Astrocyte of the hippocampus (primary cell): ENCODE data around the gene RC3H2.

ENCODE experiments used
- DNase-seq: peaks from one replicate; pipeline ENCODE4 v3.0.0; 2011; ENCODE audit warnings: low read depth, low spot score

Gene RC3H2

DNA sequence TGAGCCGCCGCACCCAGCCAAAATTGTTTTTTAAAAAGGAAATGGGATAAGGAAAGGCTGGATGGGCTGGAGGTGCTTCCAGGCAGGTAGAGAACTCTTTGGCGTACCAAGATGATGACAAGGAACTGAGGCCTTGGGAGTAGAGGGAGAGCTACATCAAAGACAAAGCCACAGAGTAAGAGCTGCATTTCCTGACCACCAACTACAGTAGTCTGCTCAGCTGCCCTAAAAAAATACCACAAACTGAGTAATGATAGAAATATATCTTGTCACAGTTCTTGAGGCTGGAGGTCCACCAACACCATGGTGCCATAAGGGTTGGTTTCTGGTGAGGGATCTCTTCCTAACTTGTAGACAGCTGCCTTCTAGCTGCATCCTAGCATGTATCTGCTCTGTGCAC, 97.0 kb downstream of the RC3H2 start:
- no peak for DNase-seq

DNA sequence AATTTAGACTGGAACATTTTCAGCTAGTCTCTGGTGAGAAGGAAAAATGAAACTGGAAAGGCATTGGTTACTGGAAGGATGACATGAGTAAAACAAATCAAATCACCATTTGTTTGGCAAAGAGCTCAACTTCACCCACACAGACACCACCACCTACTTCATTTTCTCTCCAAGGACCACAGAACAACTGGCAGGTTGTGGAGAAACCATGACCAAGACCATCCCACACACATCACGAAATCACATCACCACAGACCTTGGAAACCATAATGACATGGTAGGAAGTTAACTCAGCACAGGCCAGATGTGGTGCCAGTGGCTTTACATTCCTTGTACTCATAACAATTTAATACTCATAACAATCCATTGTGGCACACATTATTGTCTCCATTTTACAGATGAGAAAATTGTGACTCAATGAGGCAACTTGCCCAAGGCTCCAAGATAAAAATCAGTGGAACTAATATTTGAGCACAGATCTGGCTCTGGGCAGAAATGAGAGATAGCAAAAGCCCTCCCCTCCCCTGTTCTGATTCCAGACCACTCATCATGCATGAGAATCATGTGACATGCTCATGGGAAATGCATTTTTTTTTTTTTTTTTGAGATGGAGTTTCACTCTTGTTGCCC, 97.8 kb downstream of the RC3H2 start:
- DNase-seq, result no peak

DNA sequence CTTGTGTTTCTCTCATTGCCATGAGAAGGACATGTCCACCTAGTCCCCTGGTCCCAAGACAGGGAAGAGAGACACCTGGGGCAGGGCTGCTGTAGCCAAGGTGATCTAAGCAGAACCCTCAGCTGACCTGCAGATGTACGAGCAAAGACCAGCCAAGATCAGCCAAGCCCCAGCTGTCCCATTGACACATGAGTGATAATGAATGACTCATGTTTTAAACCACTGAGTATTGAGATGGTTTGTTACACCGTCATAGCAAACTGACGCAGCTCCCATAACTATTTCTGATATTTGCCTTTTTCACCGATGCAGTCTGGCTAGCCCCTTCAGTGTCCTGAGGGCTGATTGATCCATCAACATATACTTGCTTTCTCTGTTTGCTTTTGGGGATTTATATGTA, 98.5 kb downstream of the RC3H2 start:
- no peak for DNase-seq

DNA sequence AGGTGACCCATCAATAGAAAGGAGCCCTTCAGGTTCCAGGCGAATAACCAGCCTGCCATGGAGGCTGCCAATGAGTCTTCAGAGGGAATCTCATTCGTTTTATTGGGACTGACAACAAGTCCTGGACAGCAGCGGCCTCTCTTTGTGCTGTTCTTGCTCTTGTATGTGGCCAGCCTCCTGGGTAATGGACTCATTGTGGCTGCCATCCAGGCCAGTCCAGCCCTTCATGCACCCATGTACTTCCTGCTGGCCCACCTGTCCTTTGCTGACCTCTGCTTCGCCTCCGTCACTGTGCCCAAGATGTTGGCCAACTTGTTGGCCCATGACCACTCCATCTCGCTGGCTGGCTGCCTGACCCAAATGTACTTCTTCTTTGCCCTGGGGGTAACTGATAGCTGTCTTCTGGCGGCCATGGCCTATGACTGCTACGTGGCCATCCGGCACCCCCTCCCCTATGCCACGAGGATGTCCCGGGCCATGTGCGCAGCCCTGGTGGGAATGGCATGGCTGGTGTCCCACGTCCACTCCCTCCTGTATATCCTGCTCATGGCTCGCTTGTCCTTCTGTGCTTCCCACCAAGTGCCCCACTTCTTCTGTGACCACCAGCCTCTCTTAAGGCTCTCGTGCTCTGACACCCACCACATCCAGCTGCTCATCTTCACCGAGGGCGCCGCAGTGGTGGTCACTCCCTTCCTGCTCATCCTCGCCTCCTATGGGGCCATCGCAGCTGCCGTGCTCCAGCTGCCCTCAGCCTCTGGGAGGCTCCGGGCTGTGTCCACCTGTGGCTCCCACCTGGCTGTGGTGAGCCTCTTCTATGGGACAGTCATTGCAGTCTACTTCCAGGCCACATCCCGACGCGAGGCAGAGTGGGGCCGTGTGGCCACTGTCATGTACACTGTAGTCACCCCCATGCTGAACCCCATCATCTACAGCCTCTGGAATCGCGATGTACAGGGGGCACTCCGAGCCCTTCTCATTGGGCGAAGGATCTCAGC, 104.8 kb downstream of the RC3H2 start, which contains the start of gene OR1K1:
Gene OR1K1, plus strand, starts transcription at position 58 of the 995 bp plus-strand sequence. Its CDS starts 0 bp downstream, at position 58.
- no peak for DNase-seq

DNA sequence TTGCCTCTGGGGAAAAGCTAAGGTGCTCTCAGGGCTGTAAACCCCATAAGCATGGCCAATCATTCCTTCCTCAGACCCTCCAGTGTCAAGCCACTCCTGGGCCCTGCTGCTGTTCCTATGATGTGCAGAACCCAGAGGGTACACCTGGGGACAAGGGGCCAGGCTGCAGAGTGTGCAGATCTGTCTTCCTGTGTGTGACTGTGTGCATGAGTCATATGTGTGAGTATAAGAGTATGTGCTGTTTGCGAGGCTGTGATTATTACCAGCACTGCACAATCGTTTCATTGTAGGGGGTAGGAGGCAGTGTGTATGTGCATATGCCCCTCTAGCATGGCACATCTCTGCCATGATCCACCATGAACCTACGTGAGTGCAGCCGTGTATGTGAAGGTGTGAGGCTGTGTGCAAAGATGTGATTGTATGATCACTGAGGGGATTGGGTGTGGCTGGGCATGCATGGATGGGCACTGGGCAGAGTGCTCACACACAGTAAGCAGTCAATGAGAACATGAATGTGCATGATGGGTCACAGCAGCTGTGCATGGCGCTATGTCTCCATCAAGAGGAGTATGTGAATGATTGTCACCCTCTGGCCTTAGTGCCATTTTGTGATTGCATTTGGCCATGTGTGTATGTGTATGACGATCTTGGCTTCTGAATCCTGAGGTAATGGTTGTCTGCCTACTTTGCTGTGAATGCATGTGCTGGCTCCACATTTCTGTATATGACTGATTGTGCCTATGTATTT, 107.7 kb downstream of the RC3H2 start:
- DNase-seq, result no peak
